Measurements from ENCODE around the gene MLLT11. TPM values are rescaled to one million over a fixed set of nuclear protein-coding genes. Genes with fewer than 3 reads are reported as not detected.
A peak's percentile ranks its signal among the peaks of the same experiment; 100 is the strongest.

MLLT11 gene, protein sequence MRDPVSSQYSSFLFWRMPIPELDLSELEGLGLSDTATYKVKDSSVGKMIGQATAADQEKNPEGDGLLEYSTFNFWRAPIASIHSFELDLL
- polyA plus RNA-seq (ENCODE audit: insufficient read length), result 25.4 TPM
- long read RNA-seq, donor 1, full-length matches to known transcripts, result 28 of 28 reads
- long read RNA-seq, donor 1, partial matches to known transcripts, result 0 of 28 reads
- long read RNA-seq, donor 1, other reads (novel, unspliced or antisense), result 0 of 28 reads
- long read RNA-seq, donor 2, full-length matches to known transcripts, result 34 of 46 reads
- long read RNA-seq, donor 2, partial matches to known transcripts, result 12 of 46 reads
- long read RNA-seq, donor 2, other reads (novel, unspliced or antisense), result 0 of 46 reads
- long read RNA-seq, donor 3, full-length matches to known transcripts, result 28 of 28 reads
- long read RNA-seq, donor 3, partial matches to known transcripts, result 0 of 28 reads
- long read RNA-seq, donor 3, other reads (novel, unspliced or antisense), result 0 of 28 reads
- long read RNA-seq, donor 4, full-length matches to known transcripts, result 2 of 2 reads
- long read RNA-seq, donor 4, partial matches to known transcripts, result 0 of 2 reads
- long read RNA-seq, donor 4, other reads (novel, unspliced or antisense), result 0 of 2 reads
- long read RNA-seq, donor 5, full-length matches to known transcripts, result 39 of 82 reads
- long read RNA-seq, donor 5, partial matches to known transcripts, result 43 of 82 reads
- long read RNA-seq, donor 5, other reads (novel, unspliced or antisense), result 0 of 82 reads
- long read RNA-seq, donor 6, full-length matches to known transcripts, result 31 of 31 reads
- long read RNA-seq, donor 6, partial matches to known transcripts, result 0 of 31 reads
- long read RNA-seq, donor 6, other reads (novel, unspliced or antisense), result 0 of 31 reads
- long read RNA-seq, donor 7, full-length matches to known transcripts, result 51 of 51 reads
- long read RNA-seq, donor 7, partial matches to known transcripts, result 0 of 51 reads
- long read RNA-seq, donor 7, other reads (novel, unspliced or antisense), result 0 of 51 reads
- long read RNA-seq, donor 8, full-length matches to known transcripts, result 16 of 34 reads
- long read RNA-seq, donor 8, partial matches to known transcripts, result 13 of 34 reads
- long read RNA-seq, donor 8, other reads (novel, unspliced or antisense), result 5 of 34 reads

DNA sequence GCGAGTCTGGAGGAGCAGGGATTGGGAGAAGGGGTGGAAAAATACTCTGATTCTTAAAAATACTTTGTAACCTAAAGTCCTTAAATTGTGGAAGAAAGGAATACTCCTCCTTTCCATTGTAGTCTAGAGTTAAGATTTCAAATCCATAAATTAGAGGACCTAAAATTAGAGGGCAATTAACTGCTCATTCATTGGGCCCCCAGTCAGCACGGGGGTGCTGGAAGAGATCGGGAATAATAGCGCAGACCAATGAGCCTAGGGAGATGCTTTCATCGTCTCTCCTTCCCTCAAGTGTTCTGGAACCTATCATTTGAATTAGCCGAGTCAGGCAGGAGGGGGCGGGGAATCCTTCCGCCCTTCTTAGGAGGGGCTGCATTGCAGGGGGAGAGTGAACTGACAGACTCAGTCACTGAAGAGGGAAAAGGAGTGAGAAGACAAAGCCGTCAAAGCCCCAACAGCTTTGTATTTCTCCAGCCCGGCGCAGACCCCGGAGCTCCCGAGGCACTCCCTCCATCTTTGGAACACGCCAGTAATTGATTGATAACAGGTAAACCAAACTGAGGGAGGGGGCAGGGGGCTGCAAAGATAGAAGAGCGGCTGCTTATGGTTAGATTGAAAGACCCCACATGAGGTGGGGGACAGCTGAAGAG is at the start of gene MLLT11:
MLLT11 (plus strand) TSS at position 391 of the 650 bp plus-strand sequence. CDS start 6,828 bp downstream, outside the sequence.
- DNase-seq, result peak; percentile 89

DNA sequence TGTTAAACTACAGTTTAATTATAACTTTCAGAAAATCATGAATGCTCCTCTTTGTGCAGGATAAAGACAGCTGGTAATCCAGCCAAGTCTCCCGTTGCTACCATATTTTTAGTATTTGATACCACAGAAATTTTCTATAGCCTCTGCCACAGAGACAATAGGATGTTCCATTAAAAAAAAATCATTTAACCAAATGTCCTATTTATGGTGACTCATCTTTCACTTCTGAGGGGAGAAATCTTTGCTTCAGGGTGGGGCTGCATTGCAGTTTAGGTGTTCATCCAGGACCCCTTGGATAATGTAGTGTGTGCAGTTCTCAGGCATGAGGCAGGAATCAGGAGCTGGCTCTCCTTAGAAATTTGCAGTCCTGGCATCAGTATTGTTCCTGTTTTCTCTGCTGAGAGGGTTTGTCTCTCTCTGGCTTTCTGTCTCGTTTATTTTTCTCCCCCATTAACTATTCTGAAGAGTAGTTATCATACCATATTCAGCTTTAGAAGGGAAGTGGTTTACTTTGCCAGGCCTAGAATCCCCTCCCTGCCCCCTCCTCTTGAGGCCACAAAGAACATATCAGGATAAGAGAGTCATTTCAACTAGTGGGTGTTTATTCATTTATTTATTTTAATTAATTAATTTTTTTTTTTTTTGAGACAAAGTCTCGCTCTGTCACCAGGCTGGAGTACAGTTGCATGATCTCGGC is 48.9 kb upstream of the MLLT11 start:
- DNase-seq, result no peak

DNA sequence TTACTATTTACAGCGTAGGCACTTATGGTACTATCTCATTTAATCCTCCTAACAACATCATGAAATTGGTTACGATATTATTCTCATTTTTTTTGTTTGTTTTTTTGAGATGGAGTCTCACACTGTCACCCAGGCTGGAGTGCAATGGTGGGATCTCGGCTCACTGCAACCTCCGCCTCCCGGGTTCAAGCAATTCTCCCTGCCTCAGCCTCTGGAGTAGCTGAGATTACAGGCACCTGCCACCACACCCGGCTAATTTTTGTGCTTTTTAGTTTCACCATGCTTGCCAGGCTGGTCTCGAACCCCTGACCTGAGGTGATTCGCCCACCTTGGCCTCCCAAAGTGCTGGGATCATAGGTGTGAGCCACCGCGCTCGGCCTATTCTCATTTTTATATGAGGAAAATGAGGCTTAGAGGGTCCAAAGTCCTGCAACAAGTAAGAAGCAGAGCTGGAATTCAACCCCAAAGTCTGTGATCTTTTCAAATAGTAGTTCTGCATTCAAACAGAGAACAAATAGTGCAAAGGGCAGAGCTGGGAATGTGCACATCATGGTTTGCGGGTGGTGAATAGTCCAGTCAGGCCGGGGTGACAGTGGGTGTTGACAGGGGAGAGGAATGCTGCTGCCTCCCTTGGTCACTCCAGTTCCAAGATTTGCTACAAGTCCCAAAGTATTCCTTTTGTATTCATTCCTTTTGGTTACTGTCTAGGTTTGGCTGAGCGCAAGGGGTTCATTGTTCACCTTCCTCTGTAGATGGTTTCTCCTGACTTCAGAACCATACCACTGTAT is 47.3 kb upstream of the MLLT11 start:
- DNase-seq, result no peak

DNA sequence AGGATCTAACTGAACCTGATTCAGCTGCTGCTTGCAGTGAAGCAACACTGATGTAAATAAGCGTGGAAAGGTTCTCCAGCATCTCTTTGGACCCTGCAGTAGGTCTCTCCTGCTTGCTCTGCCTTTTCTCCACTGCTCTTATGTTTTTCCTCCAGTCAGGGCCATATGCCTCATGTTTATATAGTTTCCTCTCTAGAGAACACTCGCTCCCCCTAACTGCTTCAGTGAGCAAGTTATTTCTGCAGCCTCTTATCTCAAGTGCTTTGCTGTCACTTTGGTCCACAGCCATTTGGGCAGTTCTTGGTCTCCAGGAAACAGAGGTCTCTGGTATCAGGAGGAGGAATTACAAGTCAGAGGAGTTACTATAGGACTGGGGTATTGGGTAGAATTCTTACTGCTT is 46.7 kb upstream of the MLLT11 start:
- DNase-seq, result peak; percentile 70

DNA sequence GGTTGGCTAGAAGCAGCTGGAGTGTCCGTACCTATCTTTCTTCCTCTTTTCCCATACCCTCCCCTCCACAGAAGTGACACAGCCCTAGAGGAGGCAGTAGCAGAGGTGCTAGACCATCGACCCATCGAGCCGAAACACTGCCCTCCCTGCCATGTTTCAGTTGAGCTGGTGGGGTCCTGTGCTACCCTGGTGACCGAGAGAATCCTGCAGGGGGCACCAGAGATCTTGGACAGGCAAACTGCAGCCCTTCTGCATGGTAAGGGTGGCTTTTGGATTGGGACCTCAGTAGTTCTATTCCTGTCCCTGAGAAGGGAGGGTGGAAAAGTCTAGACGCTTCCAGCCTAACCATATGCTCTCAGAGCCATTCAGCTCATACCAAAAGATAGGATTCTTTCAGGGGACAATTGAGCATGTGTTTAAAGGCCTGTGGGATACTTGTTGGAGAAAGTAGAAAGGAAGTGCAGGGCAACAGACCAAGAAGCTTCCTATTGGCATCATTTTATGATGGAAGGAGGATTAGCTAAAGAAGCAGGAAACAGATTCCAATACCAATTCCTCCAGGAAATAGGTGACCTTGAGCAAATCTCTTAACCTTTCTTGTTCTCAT is 35.6 kb upstream of the MLLT11 start:
- DNase-seq, result no peak

DNA sequence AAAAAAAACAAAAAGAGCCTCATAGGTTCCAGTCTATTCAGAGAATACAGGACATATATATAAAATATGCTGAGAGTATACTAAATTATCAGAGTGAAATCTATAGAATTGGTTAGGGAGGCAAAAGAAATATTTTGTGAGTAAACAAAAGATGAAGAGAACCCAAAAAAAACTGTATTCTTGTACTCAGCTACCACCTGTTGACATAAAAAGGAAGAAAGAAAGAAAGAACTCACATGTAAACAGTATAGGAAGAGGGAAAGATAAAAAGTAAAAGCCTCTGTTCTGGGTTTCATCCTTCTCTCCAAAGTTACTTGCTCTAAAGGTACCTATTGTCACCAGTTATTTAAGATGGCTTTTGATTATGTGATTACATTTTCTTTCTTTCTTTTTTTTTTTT is 33.7 kb upstream of the MLLT11 start:
- DNase-seq, result no peak

DNA sequence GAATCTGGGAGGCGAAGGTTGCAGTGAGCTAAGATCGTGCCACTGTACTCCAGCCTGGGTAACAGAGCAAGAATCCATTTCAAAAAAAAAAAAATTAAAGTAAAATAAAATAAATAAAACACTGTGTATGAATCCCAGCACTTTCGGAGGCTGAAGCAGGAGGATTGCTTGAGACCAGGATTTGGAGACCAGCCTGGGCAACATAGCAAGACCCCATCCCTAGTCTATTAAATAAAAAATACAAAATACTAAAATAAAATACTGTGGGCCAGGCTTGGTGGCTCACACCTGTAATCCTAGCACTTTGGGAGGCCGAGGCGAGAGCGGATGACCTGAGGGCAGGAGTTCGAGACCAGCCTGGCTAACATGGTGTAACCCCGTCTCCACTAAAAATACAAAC is 28.0 kb upstream of the MLLT11 start:
- no peak for DNase-seq

DNA sequence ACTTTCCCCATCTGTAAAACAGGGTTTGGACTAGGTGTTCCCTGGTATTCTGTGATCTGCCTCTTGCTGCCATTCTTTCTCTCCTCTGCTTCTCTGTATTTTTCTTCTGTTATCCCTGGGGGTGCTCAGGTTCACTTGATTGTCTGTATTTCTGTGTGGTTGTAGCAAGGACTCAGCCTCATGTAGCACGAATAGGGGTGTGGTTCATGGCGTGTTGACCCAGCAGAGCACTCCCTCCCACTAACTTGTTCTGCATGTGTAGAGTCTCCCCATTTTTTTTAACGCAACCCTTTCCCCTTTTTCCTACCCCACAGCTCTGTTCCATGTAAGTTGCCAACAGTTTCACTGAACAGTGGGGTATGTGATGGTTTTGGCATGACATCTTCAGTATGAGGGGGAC is 25.0 kb upstream of the MLLT11 start:
- no peak for DNase-seq

DNA sequence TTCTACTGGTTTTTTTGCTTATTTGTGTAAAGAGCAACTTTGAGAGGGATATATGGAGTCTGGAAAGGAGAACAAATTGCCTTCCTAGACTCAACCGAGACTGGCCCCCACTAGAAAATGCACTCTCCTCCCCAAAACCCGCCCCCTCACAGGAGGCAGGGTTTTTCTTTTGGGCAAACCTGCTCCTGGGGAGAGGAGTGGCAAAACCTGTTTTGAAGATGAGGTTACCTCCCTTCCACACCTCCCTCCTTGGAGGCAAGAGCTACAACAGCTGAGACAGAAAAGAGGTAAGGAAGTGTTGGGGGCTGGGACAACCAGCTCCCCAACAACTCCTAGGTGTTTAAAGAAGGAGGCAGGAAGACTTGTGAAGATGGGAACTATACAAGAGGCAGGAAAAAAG is 23.8 kb upstream of the MLLT11 start, which contains the start of gene BNIPL:
BNIPL (plus strand) TSS at position 231 of the 400 bp plus-strand sequence; CDS start at position 371, 140 bp downstream.
- no peak for DNase-seq

DNA sequence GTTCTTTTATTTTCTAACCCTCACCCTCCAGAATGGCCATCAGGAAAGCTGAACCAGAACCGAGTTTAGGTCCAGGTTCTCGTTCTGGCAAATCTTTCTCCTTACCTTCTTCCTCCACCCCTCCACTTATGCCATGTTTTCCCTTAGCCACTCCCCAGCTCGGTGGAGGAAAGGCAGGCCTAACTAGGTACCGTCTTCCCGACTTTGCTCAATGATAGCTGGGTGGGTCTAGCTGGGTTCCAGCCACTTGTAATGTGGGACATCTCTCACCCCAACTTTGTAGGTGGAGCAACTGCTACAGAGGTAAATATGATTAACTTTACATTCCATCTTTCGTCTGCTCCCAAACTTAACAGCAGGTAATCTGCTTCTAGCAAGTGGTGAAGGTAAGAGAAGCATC is 23.2 kb upstream of the MLLT11 start:
- no peak for DNase-seq

DNA sequence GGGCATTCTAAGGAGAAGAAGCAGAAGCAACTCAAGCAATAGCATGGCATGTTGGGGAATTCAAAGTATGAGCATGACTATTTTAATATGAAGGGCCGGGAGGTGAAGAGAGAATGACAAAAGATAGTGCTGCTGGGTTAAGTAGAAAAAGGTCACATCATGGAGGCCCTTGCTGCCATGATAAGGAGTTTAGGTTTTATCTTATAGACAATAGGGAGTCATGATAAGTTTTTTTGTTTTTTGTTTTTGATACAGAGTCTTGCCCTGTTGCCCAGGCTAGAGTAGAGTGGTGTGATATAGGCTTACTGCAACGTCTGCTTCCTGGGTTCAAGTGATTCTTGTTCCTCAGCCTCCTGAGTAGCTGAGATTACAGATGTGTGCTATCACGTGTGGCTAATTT is 20.7 kb upstream of the MLLT11 start:
- no peak for DNase-seq

DNA sequence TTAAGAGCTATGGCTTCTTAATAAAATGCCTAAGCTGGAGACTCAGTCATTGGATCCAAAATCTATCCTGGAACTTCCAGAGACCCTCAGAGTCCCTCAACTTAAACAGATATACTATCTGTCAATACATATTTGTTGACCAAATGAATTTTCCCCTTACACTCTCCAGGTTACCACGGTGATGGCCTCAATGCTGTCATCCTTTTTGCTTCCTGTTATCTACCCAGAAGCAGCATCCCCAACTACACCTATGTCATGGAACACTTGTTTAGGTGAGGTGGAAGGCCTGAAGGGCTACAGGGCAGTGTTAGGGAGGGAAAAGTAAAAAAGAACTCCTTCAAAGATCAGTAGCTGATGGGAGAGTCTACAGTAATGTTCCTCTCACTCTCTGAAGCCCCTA is 17.0 kb upstream of the MLLT11 start:
- no peak for DNase-seq

DNA sequence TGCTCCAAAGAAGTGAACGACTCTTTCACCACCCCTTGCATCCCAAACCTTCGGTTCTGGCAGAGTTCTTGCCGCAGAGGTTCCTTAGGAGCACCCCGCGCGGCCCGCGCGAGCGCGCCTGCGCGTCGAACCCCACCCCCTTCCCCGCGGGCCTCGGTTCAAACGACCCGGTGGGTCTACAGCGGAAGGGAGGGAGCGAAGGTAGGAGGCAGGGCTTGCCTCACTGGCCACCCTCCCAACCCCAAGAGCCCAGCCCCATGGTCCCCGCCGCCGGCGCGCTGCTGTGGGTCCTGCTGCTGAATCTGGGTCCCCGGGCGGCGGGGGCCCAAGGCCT is 12.6 kb upstream of the MLLT11 start, which contains the start of gene C1orf56:
C1orf56 (plus strand) TSS at position 161 of the 334 bp plus-strand sequence; CDS start at position 258, 97 bp downstream.
- peak; percentile 80 for DNase-seq

DNA sequence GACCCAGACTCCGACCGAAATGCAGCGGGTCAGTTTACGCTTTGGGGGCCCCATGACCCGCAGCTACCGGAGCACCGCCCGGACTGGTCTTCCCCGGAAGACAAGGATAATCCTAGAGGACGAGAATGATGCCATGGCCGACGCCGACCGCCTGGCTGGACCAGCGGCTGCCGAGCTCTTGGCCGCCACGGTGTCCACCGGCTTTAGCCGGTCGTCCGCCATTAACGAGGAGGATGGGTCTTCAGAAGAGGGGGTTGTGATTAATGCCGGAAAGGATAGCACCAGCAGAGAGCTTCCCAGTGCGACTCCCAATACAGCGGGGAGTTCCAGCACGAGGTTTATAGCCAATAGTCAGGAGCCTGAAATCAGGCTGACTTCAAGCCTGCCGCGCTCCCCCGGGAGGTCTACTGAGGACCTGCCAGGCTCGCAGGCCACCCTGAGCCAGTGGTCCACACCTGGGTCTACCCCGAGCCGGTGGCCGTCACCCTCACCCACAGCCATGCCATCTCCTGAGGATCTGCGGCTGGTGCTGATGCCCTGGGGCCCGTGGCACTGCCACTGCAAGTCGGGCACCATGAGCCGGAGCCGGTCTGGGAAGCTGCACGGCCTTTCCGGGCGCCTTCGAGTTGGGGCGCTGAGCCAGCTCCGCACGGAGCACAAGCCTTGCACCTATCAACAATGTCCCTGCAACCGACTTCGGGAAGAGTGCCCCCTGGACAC is 12.1 kb upstream of the MLLT11 start:
- DNase-seq, result no peak

DNA sequence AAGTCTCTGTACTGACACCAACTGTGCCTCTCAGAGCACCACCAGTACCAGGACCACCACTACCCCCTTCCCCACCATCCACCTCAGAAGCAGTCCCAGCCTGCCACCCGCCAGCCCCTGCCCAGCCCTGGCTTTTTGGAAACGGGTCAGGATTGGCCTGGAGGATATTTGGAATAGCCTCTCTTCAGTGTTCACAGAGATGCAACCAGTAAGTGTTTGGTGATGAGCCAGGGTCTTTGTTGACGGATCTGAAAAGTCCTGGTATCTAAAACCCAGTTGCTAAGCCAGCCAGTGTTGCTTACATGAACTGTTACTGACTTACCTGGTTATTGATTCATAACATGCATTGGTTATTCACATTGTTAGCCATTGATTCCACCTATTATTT is 11.6 kb upstream of the MLLT11 start:
- no peak for DNase-seq

DNA sequence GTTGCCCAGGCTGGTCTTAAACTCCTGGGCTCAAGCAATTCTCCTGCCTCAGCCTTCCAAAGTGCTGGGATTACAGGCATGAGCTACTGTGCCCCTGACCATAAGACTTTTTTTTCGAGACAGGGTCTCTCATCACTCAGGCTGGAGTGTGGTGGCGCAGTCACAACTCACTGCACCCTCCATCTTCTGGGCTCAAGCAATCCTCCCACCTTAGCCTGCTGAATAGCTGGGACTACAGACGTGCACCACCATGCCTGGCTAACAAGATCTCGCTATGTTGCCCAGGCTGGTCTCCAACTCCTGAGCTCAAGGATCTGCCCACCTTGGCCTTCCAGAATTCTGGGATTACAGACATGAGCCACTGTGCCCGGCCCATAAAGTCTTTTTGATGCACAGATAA is 10.7 kb upstream of the MLLT11 start:
- no peak for DNase-seq

DNA sequence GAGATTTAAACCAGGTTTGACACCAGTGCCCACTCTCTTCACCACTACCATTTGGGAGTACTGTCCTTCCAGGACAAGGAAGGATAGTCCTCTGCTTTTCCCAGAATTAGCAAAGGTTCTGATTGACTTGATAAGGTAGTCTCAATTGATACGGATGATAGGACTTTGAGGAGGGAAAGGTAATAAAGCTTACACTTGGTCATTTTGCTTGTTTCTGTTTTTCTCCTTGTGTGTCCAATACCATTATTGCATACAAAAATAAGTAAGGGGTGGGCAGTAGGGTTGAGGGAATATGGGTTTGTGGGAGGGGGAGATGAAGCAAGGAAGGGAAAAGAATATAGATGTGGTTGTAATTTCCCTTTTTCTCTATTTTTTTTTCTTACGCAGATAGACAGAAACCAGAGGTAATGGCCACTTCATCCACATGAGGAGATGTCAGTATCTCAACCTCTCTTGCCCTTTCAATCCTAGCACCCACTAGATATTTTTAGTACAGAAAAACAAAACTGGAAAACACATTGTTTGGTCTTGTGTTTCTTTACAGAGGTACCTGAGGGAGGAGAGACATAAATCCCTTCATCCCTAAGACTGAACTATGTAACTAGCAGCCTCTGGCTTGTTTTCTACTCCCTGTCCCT is 10.0 kb upstream of the MLLT11 start:
- no peak for DNase-seq

DNA sequence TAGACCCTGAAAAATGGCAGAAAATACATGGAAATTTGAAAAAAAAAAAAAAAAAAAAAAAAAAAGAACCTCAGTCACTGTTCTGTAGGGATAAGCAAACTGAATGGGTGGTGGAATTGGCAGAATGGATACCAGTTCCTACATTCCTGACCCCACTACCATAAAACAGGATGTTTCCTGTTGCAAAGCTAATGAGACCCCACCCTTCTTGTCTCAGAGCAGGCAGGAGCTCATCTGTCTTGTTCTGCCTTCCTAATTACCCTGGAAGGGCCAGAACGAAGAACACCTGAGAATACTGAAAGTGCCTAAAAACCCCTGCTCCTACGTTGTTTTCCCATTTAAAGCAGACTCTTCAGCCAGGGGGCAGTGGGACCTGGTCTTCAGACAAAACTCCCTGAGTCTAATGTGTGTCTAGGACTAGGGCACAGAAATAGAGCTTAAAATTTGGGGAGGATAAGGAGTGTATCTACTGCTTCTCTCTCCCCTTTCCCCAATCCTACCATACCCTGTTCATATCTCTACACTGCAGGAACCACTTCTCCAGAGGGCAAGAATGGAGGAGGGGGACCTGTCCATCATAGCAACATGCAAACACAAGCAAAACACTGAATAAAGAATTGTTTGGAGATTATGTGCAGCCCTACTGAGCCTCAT is 8.7 kb upstream of the MLLT11 start:
- no peak for DNase-seq

Data from left kidney (tissue), 8 donors.